GM12801 (cell line): Measurements from ENCODE around the gene DNAJC30.

Experiments
- TF ChIP-seq, protein P1 (sequence below): IDR thresholded peaks from one replicate; pipeline ENCODE4 v1.5.1; 2011; ENCODE audit warnings: control low read depth; ENCODE audit not compliant: insufficient read length; ENCODE audit errors: extremely low read depth

Gene DNAJC30

GRCh38 chr7:73700069-73700423, 16.8 kb upstream of the DNAJC30 start:
- TF ChIP-seq, protein P1, sequence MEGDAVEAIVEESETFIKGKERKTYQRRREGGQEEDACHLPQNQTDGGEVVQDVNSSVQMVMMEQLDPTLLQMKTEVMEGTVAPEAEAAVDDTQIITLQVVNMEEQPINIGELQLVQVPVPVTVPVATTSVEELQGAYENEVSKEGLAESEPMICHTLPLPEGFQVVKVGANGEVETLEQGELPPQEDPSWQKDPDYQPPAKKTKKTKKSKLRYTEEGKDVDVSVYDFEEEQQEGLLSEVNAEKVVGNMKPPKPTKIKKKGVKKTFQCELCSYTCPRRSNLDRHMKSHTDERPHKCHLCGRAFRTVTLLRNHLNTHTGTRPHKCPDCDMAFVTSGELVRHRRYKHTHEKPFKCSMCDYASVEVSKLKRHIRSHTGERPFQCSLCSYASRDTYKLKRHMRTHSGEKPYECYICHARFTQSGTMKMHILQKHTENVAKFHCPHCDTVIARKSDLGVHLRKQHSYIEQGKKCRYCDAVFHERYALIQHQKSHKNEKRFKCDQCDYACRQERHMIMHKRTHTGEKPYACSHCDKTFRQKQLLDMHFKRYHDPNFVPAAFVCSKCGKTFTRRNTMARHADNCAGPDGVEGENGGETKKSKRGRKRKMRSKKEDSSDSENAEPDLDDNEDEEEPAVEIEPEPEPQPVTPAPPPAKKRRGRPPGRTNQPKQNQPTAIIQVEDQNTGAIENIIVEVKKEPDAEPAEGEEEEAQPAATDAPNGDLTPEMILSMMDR: no peak

DNA sequence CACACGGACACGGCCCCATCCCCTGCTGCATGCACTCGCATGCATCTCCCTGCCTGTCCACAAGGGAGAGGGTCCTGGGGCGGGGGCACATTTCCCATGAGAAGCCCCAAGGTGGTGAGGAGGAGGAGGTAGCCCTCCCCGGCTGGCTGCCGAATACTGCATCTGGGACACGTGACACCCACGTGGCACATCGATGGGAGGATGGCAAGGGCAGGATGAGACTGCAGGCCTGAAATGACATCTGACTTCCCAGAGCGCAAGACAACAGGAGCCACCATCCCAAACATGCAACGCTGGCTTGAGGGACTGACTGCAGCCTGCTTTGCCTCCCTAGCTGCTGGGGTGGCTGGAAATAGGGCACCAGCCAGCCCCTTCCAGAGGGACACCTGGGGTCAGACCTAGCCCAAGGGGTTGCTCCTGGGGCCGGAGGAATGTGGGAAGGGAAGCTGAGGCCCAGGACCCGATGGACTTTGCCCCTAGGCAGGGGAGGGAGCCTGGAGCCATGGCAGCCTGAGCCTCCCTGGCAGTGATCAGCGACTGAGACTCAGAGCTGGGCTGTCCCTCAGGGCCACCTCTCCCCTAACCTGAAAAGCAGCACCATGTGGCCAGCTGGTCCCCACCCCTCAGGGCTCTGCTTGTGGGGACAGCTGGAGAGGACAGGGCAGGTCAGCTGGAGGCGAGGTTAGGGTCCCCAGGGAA, 16.3 kb upstream of the DNAJC30 start:
- TF ChIP-seq, protein P1: no peak

DNA sequence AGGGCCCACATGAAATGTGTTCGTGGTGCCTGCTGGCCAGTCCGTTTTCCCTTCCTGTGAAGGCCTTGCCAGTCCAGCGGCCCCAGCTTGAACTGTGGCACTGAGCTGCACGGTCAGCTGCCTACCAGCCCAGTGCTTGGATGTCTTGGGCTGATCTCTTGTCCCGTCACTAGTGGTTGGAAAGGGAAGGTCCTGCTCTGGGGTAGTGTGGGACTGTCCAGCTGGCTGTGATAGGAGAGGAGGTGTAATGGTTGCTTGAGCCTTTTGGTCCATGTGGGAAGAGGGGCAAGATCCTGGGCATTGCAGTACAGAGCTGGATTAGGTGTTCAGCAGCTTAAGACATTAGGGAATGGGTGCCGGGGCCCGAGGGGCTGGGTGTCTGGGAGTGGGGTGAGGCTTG, 15.2 kb upstream of the DNAJC30 start:
- TF ChIP-seq, protein P1: no peak

- TF ChIP-seq, protein P1: no peak
Observed at GRCh38 chr7:73696372-73696771, 13.1 kb upstream of the DNAJC30 start.

GRCh38 chr7:73690646-73691045, 7.4 kb upstream of the DNAJC30 start:
- TF ChIP-seq, protein P1: no peak

- TF ChIP-seq, protein P1: no peak
Observed at GRCh38 chr7:73688288-73688687, 5.0 kb upstream of the DNAJC30 start.

DNA sequence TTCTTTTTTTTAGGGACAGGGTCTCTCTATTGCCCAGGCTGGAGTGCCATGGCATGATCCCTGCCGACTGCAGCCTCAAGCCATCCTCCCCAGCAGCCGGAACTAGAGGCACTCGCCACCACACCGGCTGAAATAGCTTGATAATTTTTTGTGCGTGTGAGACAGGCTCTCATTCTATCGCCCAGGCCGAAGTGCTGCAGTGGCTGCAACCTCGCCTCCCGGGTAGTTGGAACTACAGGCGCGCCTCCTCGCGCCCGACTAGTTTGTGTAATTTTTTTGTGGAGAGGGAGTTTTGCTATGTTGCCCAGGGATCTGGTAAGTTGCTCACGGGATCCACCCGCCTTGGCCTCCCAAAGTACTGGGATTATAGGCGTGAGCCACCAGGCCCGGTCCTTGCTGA, 2.1 kb upstream of the DNAJC30 start:
- TF ChIP-seq, protein P1: no peak
